Germinal center (tissue), 1 donor: ENCODE data around the gene MAST4.
"Not testable (repeated sequence)": the region's sequence is repeated elsewhere in the genome, so short reads cannot be mapped to it uniquely, and the experiment has no call there.

Source experiments
- DNase-seq: peaks from one replicate; pipeline ENCODE4 v3.0.0; 2012; ENCODE audit warnings: mixed read lengths, low spot score

Gene MAST4

DNA sequence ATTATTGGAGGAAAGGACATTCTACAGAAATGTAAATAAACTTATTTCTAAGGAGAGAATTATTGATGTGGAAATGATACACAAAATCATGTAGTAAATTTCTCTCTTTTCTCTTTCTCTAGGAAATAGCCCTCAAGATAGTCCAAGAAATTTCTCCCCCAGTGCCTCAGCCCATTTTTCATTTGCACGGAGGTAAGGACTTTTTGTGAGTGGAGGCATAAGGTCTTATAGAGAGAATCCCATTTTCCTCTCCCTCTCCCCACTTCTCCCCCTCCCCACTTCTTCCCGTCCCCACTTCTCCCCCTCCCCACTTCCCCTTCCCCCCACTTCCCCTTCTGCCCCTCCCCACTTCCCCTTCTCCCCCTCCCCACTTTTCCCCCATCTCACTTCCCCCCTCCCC is 493.8 kb downstream of the MAST4 start:
- DNase-seq: no peak

DNA sequence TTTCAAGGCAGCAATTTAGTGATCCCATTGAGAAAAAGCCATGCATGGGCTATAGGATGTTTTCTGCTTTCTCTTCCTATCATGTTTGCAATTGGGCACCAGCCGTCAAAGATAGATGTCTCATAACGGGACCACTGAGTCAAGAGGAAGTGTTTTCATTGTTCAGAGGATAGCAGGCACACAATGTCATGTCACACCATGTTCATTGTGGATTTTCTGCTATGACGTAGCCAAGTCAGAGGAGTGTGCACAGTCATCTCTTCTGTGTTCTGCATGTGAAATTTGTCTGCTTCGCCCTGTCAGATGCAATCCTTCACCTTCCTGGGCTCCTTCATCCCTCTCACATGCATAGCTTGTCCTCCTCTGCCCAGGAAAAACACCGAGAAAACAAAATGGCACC is 494.4 kb downstream of the MAST4 start:
- no peak for DNase-seq

DNA sequence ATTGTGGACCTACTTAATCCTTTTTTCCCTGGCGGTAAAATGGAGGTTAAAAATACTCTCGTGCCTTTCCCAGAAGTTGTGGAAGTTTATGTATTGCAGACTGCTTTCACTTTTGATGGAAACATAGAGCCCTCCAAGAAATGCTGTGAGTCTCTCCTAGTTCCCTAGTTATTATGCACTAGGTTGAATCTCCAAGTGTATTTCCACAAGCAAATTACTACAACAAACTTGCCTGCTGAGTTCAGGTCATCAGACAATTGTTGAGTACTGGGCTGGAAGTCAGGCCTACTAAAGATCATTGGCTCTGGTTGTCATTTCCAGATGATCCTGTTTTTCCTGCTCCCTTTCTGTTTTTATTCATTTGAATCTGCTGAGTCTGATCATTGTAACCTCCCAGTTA is 496.3 kb downstream of the MAST4 start:
- DNase-seq: no peak

DNA sequence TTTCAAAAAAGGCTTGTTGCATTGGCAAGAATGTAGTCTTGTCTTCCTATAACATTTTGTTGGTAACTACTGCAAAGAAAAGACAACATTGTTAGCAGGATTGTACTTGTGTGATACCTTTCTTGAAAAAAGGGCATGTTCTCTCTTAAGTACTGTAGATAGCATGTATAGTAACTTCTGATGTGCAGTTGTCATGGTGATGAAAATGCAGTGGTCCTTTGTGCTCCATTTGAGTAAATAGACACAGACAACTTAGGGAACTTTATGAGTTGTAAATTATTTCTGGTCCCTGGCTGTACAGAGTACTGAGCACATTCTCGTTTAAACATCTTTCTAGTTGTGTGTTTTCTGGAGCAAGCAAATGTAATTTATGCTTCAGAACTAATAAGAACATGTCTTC is 497.1 kb downstream of the MAST4 start:
- no peak for DNase-seq

DNA sequence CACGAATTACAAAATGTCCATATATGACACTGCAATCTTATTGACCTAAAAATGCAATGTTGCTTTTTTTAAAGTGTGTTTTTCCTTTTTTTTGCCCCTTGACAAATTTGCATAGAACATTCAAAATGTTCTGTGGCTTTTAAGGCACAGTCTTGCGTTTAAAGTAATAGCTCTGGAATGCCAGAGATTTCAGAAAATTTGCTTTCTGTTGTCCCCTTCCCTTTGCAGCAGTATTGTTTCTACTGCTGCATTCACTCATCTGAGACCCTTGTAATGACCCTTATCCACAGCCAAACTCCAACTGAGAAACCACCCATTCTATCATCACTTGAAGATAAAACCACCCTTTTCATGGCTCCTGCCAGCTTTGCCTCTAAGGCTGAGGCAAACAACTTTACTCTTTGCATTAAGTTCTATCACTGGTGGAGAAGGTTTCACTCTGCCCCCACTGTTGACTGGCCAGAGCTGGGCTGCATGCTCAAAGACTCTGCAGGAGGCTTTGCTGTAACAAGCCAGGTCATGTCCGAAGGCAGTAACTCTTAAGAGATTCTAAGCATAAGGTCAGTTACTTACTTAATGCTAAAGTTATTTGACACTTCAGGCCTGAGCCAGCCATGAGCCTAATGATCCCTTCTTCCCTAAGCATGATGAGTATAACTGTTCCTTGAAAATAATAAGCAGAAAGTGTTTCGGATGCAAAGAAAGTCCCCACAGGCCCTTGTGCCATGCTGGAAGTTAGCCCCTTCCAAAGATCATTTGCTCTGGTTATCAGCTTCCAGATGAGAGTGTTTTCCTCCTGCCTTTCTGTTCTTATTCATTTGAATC is 498.5 kb downstream of the MAST4 start:
- no peak for DNase-seq

DNA sequence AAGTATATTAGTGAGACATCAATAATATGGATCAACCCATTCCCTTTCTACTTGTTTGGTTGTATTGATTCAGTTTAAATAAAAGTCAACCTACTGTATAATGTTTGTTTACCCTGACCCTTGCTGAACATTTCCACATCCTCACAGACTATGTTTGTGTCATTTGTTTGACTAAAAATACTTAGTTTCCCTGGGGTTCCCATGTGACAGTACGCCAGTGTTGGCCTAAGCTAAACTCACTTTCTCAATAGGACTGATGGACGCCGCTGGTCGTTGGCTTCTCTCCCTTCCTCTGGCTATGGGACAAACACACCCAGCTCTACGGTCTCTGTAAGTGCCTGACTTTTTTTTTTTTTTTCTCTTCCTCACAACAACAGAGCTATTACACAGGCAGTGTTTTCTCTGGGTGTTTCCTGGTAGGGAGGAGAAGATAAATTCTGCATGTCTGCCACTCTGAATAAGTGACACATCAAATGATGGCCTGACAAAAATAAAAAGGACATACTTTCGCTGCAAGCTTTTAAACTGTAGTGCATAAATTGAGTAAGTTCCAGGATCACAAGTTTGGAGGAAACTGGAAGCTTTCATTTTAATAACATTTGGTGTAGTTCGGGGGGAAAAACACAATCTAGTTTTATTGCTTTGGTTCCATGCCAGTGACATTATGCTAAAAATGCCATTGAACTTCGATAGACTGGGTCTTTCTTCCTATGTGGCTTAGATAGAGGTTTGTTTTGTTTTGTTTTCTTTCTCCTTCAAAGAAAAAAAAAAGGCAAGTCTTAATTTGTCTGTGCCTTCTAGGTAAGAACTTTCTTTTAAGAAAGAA is 499.4 kb downstream of the MAST4 start:
- DNase-seq: no peak

DNA sequence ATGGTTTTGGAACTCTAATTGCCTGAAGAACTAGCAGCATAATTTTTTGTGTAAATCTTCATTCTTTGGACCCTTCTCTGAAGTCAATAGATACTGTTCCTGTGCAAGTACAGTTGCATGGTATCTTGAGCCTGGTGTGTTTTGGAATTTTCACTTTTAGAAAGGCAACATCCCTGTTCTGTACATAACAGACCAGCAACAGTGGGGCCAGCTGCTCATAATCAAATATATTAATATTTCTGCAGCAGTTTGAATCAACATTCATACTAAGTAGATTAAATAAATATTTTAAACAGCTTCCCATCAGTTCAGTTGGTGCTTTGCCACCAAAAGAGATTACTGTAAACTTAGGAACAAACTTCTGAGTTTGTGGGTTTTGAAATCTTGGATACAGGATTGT is 502.5 kb downstream of the MAST4 start:
- DNase-seq: no peak

DNA sequence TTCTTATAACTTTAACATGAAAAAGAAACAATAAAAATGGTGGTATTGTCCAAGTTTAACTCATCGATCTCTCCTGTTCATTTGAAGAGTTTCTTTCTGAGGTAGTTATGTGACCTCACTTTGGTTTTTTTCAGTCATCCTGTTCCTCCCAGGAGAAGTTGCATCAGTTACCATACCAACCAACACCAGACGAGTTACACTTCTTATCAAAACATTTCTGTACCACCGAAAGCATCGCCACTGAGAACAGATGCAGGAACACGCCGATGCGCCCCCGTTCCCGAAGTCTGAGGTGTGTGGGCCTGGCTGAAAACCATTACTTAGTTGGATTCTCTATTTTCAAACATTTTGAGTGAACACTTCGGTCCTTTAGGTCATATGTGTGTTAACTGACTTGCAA is 504.1 kb downstream of the MAST4 start:
- DNase-seq: no peak

DNA sequence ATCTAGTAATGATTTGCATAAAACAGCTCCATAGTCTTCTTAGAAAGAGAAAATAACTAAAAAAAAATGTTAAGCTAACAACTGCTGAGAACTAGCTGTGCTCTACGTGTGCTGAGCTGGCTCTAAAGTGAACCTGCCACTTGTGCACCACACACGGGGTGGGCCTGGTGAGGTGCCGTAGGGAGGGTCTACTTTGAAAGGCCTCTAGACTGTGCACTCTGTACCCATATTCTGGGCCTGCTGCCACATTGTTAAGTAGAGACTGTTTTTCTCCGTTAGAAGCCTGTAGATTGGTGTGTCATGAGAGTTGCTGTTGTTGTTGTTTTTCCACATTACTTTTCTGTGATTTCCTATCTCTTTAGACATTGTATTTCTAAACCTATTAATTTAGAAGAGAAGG is 506.5 kb downstream of the MAST4 start:
- no peak for DNase-seq

DNA sequence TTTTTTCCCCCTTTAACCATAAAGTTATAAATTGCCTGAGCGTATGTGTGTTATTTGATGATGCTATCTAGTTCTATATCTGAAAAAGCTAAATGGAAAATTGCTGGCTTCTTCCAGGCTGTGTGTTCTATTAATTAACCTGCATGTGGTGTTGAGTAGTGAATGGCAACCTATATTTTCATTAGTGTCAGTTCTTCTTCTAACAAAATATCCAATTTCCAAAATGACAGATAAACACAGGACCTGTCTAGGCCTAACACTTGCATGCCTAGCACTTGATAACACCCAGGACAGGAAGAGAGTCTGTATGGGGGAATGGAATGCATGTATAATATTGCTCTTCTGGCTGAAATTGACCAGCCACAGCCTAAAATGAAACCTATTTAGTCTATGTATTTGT is 508.7 kb downstream of the MAST4 start:
- no peak for DNase-seq

DNA sequence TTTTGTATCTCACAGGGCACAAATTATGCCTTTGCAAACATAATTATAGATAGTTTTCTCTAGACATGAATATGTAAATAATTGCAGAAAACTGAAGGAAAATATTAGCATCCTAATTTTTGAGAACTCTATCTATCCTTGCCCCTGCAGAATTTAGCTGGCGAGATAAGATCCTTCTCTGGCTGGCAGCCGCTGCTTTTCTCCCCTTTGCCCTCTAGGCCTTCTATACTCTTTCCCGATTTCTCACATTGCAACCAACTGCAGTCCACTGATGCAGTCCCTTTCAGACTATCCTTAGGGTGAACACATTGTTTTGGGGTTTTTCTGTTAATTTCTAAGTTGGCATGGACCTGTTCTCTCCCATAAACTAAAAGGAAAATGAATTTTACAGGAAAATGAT is 509.1 kb downstream of the MAST4 start:
- DNase-seq: no peak

DNA sequence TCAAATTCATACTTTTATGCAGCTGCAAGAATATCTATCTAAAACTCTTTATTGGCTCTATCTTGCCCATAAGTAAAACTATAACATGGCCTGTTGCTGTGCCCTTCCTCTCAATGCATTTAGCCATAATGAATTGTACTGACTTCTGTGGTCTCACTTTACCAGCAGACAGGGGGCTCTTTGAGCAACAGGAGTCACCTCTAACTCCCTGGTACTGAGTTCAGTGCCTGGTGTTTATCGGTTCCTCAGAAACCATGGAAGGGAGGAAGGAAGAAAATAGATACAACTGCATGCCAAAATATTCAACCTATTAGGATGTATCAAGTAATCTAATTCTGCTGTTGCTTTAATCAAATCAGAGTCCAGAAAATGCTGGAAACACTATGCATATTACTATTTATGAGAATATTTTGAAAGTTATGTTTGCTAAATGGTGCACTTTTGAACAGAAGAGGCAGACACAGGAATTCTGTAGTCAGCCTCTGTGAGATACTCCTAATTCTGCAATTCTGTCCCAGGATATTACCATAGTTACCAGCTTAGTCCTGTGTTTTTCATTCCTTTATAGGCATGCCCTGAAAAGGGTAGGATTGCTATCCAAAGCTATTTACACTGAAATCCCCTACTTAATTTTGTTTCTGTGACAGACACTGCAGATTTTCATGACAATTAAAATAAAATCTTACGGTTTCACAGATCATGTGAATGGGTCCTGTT is 510.6 kb downstream of the MAST4 start:
- DNase-seq: no peak

DNA sequence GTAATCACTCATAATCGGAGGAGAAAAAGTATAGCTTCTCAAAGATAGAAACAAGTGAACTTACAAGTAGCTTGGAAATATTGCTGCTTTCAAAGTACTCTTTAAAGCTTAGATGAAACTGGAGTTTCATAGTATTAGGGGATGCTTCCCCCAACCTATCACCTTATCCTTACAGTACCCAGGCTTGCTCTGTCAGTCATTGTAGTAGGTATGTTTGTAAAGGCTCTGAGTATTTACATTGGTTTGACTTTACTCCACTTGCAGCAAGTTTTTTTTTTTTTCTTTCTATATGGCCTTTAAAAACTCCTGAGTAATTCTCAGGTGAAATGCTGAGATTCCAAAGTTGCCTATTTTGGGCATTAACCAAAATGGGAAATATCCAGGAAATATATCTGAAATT is 515.6 kb downstream of the MAST4 start:
- no peak for DNase-seq

DNA sequence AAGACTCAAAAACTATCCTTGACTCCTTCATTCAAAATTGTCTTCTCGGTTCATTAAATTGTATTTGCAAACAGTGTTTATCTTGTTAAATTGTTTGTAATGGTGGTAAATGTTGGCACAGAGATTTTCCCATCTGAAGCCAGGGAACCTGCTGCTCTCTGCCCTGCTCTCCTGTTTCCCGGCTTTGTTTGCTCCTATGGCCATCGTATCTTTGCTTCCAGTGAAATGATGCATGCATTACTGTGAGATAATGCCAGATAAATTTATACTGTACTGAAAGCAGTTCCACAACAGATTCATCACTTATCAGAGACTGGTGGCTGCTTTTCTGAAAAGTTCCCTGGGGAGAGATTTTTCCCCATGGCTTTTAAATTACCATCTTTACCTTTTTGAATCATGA is 519.1 kb downstream of the MAST4 start:
- DNase-seq: no peak

DNA sequence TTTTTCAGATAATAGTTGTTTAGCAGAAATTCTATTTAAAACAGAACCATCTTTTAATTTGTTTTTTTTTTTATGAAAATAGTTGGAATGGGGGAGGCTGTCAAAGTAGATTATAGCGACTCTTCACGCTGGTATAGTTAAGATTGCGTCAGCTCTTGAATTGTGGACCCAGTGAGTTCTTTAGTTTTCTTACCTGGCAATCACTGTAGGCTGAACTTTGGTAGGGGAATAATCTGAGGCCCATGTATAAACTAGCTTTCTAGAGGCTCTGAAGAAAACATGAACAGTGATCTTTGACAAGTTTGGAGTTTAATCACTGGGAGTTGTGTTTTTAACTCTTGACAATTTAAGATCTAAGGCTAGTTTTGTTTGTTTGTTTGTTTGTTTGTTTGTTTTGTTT is 519.6 kb downstream of the MAST4 start:
- DNase-seq: no peak

DNA sequence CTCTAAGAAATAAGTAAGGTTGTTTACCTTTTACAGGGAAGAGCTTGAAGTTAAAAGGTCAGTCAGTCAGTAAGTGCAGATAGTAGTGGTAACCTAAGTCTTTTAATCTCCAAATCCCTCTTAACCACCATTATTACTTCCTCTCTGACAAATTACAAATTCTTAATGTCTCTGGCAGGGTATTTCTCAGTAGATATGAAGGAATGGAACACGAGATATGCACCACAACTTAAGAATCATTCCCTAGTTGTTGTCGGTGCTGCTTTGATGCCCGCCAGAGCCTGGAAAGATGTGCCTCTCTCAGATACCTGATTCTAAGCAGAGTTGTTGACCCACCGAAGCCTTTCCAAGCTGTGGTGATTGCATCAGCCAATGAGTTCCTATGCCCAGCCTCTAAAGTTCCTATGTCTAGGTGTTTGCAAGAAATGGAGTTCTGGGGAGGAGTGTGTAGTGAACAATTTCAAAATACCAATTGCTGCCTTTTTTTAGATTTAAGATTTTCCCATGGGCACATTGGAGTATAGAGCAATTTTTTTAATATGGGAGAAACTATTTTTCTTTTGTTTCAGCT is 521.9 kb downstream of the MAST4 start:
- DNase-seq: no peak

DNA sequence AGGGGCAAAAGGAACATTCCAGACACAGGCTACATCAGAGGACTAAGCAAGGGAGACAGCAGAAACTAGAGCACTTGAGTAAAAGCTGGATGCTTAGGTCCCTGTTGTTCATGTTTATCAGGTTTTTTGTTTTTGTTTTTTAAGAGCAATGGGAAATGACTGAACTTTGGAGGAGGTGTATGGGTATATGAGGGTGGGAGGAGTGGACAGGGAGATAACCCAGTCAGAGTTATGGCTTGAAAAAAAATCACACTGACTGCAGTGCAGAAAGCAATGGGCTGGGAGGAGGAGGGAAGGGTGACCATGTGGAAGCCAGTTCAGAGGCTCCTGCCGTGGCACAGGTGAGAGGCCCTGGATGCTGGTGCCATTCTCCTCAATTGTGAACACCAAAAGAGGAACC is 522.8 kb downstream of the MAST4 start:
- DNase-seq: no peak

DNA sequence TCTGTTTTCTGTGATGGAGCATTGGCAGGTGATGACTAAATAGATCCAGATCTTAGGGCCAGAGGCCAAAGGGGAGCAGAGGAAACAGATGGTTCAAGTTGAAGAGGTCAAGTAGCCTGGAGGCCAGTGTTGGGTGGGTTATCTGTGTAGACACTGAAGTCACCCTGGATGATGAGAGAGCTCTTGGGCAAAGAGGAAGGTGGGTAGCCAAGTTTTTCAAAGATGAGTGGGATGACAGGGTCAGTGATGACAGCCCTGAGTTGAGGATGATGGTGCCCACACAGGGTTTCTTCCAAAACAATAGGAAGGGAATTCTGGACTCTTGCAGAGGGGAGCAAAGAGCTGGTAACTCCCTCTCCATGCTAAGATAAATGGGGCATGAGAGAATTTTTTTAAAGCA is 523.8 kb downstream of the MAST4 start:
- no peak for DNase-seq

DNA sequence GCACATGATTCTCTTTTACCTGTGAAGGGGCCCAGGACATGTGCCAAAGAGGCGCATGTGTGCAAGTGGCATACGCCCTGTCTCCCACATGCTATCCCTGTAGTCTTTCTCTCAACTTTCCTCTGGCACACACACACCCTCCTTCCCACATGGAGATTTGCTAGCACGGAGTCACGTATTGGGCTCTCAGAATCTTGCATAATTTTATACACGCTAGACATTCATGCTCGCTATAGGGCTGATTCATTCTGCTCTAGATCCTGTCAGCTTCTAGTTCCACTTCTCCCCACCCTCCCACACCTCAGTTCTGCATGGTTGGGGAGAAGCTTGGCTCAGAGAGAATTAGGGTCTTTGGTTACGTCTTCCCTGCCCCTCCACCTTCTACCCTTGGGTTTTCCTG is 527.6 kb downstream of the MAST4 start:
- no peak for DNase-seq

DNA sequence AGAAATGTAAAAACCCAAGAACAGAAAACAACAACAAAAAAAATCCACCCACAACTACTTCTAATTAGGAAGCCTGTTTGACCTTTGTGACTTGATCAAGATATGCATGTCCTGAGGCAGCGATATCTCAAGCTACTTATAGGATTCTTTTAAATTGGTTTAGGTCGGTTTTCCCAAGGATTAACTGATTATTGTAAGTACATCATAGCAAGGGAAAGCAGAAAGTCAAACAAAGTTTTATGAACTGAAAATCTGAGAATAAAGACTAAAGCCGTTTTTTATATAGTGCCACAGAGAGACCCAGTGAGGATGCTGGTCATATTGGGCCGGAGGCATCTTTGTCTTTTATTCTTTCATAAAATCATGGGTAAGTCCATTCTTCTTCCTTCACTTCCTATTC is 528.4 kb downstream of the MAST4 start:
- DNase-seq: no peak

DNA sequence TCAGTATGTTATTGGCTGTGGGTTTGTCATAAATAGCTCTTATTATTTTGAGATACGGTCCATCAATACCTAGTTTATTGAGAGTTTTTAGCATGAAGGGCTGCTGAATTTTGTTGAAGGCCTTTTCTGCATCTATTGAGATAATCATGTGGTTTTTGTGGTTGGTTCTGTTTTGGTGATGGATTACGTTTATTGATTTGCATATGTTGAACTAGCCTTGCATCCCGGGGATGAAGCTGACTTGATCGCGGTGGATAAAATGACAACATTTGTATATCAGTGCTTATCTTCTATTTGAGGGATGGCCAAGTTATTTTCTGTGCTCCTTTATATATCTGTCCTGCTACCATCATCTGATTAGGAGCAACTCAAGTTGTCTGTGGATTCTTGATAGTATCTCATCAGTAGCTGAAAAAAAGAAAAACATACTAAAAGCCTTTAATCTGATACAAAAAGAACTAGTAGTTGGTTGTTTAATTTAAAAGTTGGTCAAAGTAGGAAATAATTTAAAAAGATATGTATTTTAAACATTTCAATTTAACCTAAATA is 531.2 kb downstream of the MAST4 start:
- DNase-seq: not testable (repeated sequence)

DNA sequence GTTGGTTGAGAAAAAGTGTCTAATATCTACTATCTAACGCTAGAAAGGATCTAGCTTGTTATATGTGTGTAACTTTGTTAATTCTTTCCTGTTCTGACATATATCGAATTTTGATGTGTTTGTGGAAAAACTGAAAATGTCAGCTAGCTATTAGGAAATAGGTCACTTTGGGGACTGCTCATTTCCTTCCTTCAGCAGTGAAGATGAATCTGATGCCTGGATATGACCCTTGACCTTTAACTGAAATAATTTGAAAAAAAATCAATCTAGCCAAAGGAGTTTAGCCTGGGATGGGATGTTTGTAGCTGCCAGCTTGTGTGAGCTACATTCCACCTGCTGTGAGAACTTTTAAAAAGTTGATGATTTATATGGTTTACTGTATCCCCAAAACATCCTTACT is 533.6 kb downstream of the MAST4 start:
- DNase-seq: no peak
